Choroid plexus epithelial cell (primary cell): Measurements from ENCODE around the gene AUTS2.

ENCODE experiments used
- DNase-seq: peaks from one replicate; pipeline ENCODE4 v3.0.0-alpha.2; 2010; ENCODE audit warnings: low read depth
- H3K4me3 ChIP-seq: 2 replicates; pipeline ENCODE4 v1.5.1; 2011; ENCODE audit warnings: low read depth, mild to moderate bottlenecking, control low read depth, low read length, moderate library complexity
- CTCF ChIP-seq: conservative IDR thresholded peaks from 2 replicates; pipeline ENCODE4 v1.5.1; 2011; ENCODE audit warnings: low read depth, mild to moderate bottlenecking, control low read depth, inconsistent platforms, low read length, moderate library complexity

AUTS2 gene

DNA sequence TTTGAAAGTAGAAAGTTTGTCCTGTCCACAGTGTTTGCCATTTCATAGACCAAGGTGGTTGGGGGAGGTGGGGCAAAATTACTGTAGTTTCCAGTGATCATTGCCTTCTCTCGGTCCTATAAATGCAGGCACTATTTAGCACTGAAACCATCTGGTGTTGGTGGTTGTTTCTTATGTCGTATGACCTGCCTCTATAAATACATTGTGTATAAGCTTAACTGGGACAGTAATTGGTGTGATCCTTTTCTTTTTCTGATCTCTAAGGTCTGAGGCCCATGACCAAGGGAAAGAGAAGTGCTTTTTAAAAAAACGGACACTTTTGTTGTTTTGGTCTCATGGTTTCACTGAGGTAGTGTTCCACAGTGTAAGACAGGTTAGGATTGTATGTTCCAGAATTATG is 63.1 kb downstream of the AUTS2 start:
- DNase-seq, result no peak
- H3K4me3 ChIP-seq, result no peak overlapping the region
- TF ChIP-seq CTCF, result no peak

- TF ChIP-seq CTCF, result no peak
- DNase-seq, result no peak
- H3K4me3 ChIP-seq, result no peak overlapping the region
These were observed 65.9 kb downstream of the AUTS2 start for GRCh38 chr7:69663911-69664832.

DNA sequence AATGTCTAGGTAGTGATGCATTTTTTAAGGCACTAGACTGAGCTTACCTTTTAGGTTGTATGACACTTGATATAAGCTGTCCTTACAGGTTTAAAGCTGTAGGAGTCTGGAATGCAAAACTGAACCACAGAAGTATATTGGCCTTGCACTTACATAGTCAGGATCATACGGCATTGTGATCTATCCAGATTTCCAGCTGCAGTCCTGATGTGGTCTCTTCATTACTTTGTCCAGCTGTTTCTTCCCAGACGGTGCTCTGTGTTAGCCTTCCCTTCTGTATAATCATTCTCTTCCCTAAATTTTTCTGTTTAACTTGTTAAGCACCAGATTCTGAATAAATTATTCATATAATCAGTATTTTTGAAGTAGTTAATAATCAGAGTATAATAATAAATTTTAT is 67.1 kb downstream of the AUTS2 start:
- no peak for DNase-seq
- TF ChIP-seq CTCF, result no peak
- H3K4me3 ChIP-seq, result no peak overlapping the region

DNA sequence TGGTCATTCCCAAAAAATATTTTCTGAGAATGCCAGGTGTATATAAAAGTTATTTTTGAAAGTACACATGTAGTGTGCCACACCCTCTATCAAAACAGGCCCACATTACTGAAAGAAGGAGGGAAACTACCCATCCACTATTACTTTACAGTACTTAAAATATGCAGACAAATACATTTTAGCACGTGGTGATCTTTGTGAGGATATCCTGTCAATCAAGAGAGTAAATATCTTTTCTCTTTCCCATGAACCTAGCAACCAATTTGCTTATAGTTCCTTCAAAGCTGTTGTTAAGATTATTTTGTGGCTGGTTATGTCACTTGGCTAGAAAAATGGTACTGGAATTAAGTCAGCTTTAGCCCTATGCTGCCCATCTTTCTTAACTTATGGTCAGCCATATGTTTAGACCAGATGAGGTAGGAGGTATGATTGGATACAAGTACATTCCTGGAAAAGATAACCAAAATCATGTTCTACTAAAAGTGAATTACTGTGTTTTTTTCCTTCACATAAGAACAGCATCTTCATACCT is 70.1 kb downstream of the AUTS2 start:
- no peak for TF ChIP-seq CTCF
- no peak for DNase-seq
- H3K4me3 ChIP-seq, result no peak overlapping the region

DNA sequence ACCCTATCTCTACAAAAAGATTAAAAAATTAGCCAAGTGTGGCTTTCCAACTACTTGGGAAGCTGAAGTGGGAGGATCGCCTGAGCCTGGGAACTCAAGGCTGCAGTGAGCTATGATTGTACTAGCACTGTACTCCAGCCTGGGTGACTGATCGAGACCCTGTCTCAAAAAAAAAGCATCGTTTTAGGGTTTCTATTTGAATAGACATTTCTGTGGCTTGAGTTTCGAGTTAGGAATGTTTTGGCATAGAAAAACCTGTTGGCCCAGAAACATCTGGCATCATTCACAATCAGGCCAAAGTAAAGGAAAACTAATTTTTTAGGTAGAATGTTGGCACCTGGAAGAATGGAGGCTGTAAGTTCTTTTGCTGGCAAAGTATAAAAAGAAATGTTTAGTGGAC is 72.4 kb downstream of the AUTS2 start:
- TF ChIP-seq CTCF, result no peak
- H3K4me3 ChIP-seq, result no peak overlapping the region
- DNase-seq, result peak; percentile 41

GRCh38 chr7:69673074-69673473 is 74.8 kb downstream of the AUTS2 start:
- no peak for DNase-seq
- no peak for TF ChIP-seq CTCF
- H3K4me3 ChIP-seq, result no peak overlapping the region
